ENCODE measurements around the gene PTPRC.

Gene PTPRC

GRCh38 chr1:198674009-198674408, 35.2 kb downstream of the PTPRC start:
- no peak for DNase-seq (ENCODE audit: low spot score)

- no peak for DNase-seq (ENCODE audit: low spot score)
Measured at GRCh38 chr1:198676253-198676652, 37.4 kb downstream of the PTPRC start.

- no peak for DNase-seq (ENCODE audit: low spot score)
Measured at GRCh38 chr1:198677027-198677426, 38.2 kb downstream of the PTPRC start.

- DNase-seq (ENCODE audit: low spot score) = no peak
Measured at GRCh38 chr1:198677871-198678270, 39.0 kb downstream of the PTPRC start.

GRCh38 chr1:198678301-198678836, 39.5 kb downstream of the PTPRC start:
- DNase-seq (ENCODE audit: low spot score) = no peak

GRCh38 chr1:198678901-198679329, 40.1 kb downstream of the PTPRC start:
- no peak for DNase-seq (ENCODE audit: low spot score)

GRCh38 chr1:198679535-198680173, 40.8 kb downstream of the PTPRC start:
- no peak for DNase-seq (ENCODE audit: low spot score)

GRCh38 chr1:198680174-198680875, 41.5 kb downstream of the PTPRC start:
- no peak for DNase-seq (ENCODE audit: low spot score)

- no peak for DNase-seq (ENCODE audit: low spot score)
Measured at GRCh38 chr1:198681252-198681651, 42.4 kb downstream of the PTPRC start.

- DNase-seq (ENCODE audit: low spot score) = peak; percentile 45
Measured at GRCh38 chr1:198681831-198682759, 43.3 kb downstream of the PTPRC start.

GRCh38 chr1:198682850-198683249, 44.0 kb downstream of the PTPRC start:
- no peak for DNase-seq (ENCODE audit: low spot score)

GRCh38 chr1:198683449-198683848, 44.6 kb downstream of the PTPRC start:
- no peak for DNase-seq (ENCODE audit: low spot score)

- DNase-seq (ENCODE audit: low spot score) = no peak
Measured at GRCh38 chr1:198686069-198686728, 47.4 kb downstream of the PTPRC start.

- DNase-seq (ENCODE audit: low spot score) = no peak
Measured at GRCh38 chr1:198687429-198687828, 48.6 kb downstream of the PTPRC start.

- DNase-seq (ENCODE audit: low spot score) = no peak
Measured at GRCh38 chr1:198691063-198691462, 52.2 kb downstream of the PTPRC start.

- DNase-seq (ENCODE audit: low spot score) = no peak
Measured at GRCh38 chr1:198693321-198693720, 54.5 kb downstream of the PTPRC start.

- no peak for DNase-seq (ENCODE audit: low spot score)
Measured at GRCh38 chr1:198694542-198694941, 55.7 kb downstream of the PTPRC start.

- DNase-seq (ENCODE audit: low spot score) = no peak
Measured at GRCh38 chr1:198696211-198696610, 57.4 kb downstream of the PTPRC start.

- DNase-seq (ENCODE audit: low spot score) = peak; percentile 17
Measured at GRCh38 chr1:198699167-198700015, 60.6 kb downstream of the PTPRC start.

- no peak for DNase-seq (ENCODE audit: low spot score)
Measured at GRCh38 chr1:198700016-198700392, 61.2 kb downstream of the PTPRC start.

- no peak for DNase-seq (ENCODE audit: low spot score)
Measured at GRCh38 chr1:198700396-198700795, 61.6 kb downstream of the PTPRC start.
